ENCODE data around the gene KIAA2012. TPM values are rescaled to one million over a fixed set of nuclear protein-coding genes. Genes with fewer than 3 reads are reported as not detected.

KIAA2012 gene
- total RNA-seq, 2 experiments from 2014 or later, result not detected

DNA sequence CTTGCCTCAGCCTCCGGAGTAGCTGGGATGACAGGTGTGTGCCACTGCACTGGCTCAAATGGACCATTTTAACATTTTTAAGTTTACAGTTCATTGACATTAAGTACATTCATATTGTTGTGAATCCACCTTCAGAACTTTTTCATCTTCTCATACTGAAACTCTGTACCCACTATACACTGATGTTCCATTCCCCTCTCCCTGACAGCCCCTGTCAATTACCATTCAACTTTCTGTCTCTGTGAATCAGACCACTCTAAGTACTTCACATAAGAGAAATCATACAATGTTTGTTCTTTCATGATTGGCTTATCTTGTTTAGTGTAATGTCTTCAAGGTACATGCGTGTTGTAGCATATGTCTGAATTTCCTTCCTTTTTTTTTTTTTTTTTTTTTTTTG is 1.9 kb upstream of the KIAA2012 start:
- ChIA-PET CTCF (no interaction called here), POLR2A (no interaction called here)

DNA sequence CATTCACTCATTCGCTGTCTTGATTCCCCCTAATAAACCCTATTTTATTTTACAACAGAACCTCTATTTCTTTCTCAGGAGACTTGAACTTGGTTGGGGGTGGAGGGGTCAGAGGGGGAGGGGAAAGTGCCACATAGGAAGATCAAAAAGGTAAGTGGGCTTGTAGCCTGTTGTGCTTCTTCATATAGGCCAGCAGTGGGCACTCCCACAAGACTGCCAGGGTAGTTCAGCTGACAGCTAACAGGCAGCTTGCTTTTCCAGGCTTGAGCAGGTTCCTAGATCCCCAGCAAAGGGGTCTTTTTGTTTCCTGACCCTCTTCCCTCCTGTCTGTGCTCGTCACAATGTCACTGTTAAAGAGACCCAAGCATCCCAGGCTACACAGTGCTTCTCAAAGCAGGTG is 829 bp upstream of the KIAA2012 start:
- POLR2A ChIA-PET, result no interaction called here
- CTCF ChIA-PET, result no interaction called here

DNA sequence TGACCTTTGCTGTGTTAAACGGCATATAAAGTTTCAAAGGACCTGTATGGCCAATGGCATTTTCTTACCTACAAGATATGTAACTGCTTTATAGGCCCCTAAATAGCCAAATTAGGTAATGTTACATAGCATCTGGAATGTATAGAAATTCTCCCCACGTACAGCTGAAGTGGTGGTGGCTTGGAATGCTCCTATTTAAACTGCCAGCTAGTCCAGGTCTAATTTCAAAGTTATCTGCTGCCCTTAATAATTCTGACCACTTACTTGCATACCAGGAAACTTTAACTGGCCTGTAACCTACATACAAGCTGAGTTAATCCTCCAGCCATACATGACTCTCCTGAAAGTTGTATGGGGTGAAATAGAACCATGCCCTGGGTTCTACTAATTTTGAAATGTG is 1.3 kb downstream of the KIAA2012 start:
- ChIA-PET POLR2A (no interaction called here), CTCF (no interaction called here)

DNA sequence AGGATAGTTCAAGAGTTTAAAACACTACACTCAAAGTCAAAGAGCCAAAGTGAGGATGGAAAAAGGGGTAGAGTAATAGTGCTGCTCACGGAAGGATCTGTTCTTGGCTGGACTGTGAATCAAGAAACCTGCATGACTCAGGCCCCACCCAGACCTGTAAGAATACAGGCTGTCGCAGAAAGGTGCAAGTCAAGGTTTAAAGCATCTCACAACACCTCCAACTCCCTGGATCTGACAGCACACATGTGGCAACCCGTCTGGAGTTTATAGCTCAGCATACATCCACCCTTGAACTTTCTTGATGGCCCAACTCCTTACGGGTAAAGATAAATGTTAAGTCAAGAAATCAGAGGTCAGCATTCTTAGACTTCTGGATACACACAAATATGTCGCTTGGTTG is 6.3 kb downstream of the KIAA2012 start:
- POLR2A ChIA-PET, result no interaction called here
- CTCF ChIA-PET, result no interaction called here

DNA sequence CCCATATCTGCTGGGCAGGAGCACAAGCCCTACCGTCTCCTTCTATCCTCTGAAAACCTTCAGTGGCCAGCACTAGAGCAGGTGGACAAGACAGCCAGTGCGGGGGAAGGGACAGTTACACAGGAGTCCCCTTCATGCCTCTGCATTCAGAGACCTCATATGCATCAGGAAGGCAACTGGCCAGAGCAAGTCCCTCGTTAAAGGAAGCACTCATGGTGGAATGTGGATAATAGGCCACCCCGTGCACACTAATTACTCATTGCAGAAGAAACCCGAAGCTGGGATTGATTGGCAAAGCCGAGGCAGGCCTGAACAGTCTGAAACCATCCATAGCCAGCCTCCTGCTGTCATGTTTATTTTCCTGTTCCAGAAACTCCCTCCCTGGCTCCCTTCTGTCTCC is 11.2 kb downstream of the KIAA2012 start:
- ChIA-PET POLR2A (no interaction called here), CTCF (no interaction called here)

GRCh38 chr2:202088777-202089176 is 15.7 kb downstream of the KIAA2012 start:
- ChIA-PET CTCF (no interaction called here), POLR2A (no interaction called here)

- POLR2A ChIA-PET, result no interaction called here
- CTCF ChIA-PET, result no interaction called here
Observed at GRCh38 chr2:202090530-202090929, 17.5 kb downstream of the KIAA2012 start.

DNA sequence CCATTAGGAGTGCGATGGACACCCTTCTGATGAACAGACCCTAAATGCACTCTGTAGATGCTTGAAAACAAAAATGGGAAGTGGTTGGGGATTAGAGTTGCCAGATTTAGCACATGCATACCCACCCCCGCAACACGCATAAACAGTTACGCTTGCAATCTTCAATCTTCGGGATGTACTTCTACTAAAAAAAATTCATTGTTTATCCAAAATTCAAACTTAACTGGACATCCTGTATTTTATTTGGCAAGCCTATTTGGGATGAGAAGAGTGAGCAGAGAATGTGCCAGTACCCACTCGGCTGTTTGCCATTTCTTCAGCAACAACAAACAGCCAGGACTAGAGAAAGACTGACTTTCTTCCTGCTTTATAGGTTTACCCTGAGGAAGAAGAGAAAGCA is 18.4 kb downstream of the KIAA2012 start:
- POLR2A ChIA-PET, result no interaction called here

GRCh38 chr2:202094426-202094986 is 21.5 kb downstream of the KIAA2012 start:
- ChIA-PET CTCF (no interaction called here), POLR2A (interaction anchor here (0.6 kb wide), 1 partner anchor 127 kb away, joined by 5 read pairs; no protein-coding TSS in a partner anchor)

More for the DNA sequence above, 18.4 kb downstream of the KIAA2012 start:
- CTCF ChIA-PET, result no interaction called here

GRCh38 chr2:202095235-202095634 is 22.2 kb downstream of the KIAA2012 start:
- ChIA-PET POLR2A (interaction anchor here (0.6 kb wide), 1 partner anchor 128 kb away, joined by 5 read pairs; no protein-coding TSS in a partner anchor), CTCF (no interaction called here)

- ChIA-PET POLR2A (no interaction called here), CTCF (interaction anchor here (0.5 kb wide), 1 partner anchor 698 kb away, joined by 3 read pairs; no protein-coding TSS in a partner anchor)
Observed at GRCh38 chr2:202096736-202097135, 23.7 kb downstream of the KIAA2012 start.

- ChIA-PET POLR2A (no interaction called here), CTCF (interaction anchor here (0.6 to 1.1 kb wide), 2 partner anchors 81 to 991 kb away, joined by 3 read pairs; no protein-coding TSS in a partner anchor)
Observed at GRCh38 chr2:202098291-202098690, 25.2 kb downstream of the KIAA2012 start.

DNA sequence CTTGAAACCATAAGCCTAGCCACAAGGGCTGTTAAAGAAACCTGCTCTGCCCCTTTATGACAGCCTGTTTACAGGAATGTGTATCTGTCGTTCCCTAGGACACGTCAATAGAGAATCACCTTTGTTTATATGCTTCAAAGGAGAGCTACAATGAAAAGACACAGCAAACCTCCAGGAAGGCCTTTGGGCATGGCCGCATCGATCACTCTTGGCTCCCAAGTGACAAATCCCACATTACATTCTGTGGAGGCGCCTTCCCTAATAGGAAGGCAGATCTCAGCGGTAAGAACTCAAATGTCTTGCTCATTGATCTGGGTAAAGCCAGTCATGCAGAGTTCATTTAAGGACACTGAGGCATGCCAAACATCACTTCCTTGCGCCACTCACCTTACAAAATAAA is 26.5 kb downstream of the KIAA2012 start:
- CTCF ChIA-PET, result interaction anchor here (1.1 kb wide), 1 partner anchor 79 kb away, joined by 3 read pairs; no protein-coding TSS in a partner anchor
- POLR2A ChIA-PET, result no interaction called here

DNA sequence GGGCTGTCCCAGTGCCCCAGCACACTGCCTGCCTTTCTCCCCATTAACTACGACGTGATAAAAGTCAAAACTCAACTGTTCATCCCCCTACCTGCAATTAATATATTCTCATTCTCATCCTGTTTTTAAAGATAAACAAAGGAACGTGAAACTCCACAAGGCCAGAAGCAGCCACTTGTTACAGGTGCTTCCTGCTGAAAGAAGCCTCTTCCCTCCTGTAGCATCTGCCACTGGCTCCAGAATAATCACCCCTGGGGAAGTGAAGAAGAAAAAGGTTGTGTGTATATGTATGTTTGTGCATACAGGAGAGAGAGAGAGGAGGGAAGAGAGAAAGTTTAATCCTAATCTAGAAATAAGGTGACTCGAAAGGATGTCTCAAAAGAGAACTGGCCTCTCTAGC is 27.1 kb downstream of the KIAA2012 start:
- ChIA-PET POLR2A (no interaction called here), CTCF (no interaction called here)

DNA sequence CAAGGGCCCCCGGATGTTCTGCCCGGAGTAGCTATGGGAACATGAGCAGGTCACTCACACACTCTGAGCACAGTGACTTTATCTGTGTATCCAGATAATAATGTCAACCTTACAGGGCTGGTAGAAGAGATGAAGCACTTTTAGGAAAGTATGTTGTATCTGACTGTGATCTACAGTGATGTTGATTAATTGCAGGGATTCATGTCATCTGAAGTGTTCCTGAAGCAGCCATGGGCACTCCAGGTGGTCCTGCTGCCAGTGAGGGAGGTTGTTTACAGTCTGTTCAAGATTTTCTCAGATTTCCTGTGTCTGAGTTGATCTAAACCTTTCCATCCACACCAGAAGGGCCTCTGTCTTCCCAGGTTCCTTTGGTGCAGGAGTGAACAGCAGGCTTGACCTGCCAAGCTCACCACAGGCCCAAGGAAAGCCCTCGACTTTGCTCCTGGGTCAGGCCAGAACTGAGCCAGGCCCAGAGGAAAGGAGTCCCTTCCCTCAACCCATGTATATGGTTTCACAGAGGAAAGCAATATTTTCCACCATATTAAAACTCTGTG is 28.0 kb downstream of the KIAA2012 start:
- POLR2A ChIA-PET, result no interaction called here

DNA sequence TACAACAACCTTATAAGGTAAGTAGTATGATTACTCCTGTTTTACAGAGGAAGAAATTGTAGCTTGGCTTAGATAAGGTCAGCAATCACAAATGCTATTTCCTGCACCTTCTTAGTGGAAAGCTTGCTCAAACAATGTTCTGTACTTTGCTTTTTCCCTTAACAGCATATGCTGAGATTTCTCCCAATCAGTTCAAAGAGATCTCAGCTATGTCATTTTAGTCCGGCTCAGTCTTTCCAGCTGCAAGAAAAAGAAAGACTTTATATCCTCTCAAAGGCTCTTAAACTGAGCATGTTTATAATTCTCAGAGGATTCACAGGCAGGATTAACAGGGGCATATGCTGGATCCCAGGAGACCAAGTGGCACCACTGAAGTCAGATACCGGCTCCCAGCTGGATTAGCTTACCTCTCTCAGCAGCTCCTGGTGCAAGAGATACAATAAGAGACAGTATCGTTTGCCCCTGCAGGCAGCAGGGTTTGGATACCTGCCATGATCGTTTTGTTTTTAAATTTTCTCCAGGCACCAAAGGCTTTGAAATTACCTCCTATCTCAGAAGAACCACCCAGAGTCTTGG is 29.5 kb downstream of the KIAA2012 start:
- POLR2A ChIA-PET, result no interaction called here

More for the DNA sequence above, 28.0 kb downstream of the KIAA2012 start:
- CTCF ChIA-PET, result no interaction called here

DNA sequence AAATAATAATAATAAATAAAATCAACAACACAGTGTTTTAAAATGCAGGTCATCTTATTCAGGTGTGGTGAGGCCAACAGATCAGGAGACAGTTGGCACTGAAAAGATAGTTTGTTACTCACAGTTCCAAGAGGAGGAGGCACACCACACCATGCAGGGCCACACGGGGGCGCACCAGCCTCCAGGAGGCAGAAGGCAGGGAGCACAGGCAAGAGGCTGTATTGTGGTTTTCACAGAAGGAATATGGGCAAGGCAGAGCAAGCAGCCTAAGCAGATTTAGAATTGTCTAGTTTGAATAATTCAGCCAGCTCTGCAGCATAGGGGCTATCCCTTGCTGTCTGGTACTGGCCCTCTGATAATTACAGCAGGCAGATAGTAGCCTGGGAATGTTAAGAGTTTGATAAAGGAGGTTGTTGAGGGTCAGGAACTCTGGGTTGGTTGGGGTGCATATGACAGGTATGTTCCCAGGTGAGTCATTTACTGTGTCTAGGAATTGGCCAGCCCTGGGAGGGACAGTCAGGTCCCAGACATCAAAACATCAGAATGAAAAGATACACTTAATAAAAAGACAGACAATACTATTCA is 31.3 kb downstream of the KIAA2012 start:
- CTCF ChIA-PET, result no interaction called here
- POLR2A ChIA-PET, result no interaction called here

More for the DNA sequence above, 29.5 kb downstream of the KIAA2012 start:
- CTCF ChIA-PET, result no interaction called here

GRCh38 chr2:202105025-202105424 is 32.0 kb downstream of the KIAA2012 start:
- CTCF ChIA-PET, result no interaction called here
- POLR2A ChIA-PET, result no interaction called here

- ChIA-PET POLR2A (no interaction called here), CTCF (no interaction called here)
Observed at GRCh38 chr2:202108345-202108744, 35.3 kb downstream of the KIAA2012 start.

DNA sequence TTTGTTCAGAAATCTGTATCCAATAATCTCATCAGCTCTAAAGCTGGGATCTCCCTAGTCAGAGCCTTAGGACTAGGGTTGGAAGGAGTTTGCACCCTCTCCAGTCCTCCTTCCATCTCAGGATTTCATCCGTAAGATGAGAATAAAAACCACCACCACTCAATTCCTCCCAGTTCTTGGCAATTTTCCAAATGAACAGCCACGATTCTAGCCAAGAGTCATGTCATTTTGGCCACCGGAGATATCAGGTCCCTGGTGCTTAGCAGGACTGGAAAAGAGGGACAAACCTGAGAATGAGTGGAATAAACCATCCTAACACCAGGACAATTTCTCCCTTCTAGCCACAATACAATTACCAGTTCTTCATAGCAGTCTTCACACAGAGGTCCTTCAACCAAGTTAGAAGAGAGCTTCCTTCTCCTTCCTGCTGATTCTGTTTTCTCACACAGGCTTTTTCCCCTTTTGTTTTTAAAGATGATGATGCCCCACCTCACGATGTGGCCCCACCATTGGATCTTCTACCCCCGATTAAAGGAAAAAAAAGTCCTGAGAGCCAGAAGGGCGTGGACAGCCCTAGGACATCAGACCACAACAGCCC is 36.2 kb downstream of the KIAA2012 start:
- ChIA-PET POLR2A (no interaction called here), CTCF (interaction anchor here (0.6 kb wide), 1 partner anchor 12 kb away, joined by 4 read pairs; no protein-coding TSS in a partner anchor)

DNA sequence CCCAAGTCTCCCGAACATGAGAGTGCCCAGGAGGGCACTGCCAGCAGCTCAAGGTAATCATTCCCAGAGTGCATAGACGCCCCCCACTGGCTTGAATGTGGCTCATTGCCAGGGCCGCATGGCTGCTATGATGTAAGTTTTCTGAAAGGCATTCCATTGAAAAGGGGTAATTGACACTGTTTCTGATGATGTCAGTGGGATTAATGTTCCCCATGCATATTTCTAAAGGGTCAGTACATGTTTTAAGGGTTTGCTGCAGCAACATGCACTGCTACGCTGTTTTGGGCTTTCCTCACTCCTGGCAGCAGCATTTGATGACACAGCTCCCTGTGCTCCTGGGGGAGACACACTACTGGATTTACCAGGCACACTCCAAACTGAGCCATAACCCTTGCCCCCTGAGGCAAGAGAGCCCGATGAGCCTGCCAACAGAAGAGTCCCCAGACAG is 36.7 kb downstream of the KIAA2012 start:
- ChIA-PET CTCF (interaction anchor here (0.6 kb wide), 1 partner anchor 294 kb away, joined by 3 read pairs; no protein-coding TSS in a partner anchor), POLR2A (interaction anchor here (0.6 kb wide), 1 partner anchor 123 kb away, joined by 4 read pairs; no protein-coding TSS in a partner anchor)

Measured in activated CD8-positive, alpha-beta memory T cell treated with anti-CD3 and anti-CD28 coated beads for 36 hours (primary cell).